Stimulated activated CD8-positive, alpha-beta memory T cell treated with anti-CD3 and anti-CD28 coated beads, Interleukin-15, amount 100 ng/mL, for 24 hours (primary cell): ENCODE results near the gene MYO10.

Experiments
- DNase-seq: peaks from one replicate; pipeline ENCODE4 v3.0.0-alpha.2; 2020; ENCODE audit warnings: low read depth

Gene MYO10

GRCh38 chr5:16943846-16944678 is 8.0 kb upstream of the MYO10 start:
- no peak for DNase-seq

DNA sequence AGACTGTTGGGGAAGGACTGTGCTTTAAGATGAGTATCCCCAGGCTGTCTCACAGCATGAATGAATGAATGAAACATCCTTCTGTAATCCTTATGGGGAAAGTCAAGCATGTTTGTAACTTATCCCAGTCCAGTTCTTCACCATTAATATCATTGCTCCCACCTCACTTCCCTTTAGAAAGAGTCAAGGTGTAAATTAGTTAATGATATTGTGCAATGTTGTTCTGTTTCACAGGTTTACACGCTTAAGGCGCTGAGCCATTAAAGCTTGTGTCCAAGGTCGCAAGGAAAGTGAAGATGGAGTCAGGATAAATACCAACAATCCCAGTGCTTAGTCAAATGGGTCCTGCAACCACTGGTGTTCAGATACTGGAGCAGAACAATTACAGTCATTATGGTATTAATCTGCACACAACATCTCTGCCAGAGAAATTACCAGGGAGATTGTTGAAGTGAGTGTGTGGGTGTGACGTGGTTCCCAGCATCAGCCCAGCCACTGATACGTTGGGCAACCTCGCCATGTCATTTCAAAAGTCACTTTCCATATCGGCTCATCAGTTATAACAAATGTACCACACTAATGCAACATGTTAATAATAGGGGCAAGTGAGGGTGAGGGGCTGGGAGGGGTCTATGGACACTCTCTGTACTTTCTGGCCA is 1.5 kb upstream of the MYO10 start:
- DNase-seq: no peak

DNA sequence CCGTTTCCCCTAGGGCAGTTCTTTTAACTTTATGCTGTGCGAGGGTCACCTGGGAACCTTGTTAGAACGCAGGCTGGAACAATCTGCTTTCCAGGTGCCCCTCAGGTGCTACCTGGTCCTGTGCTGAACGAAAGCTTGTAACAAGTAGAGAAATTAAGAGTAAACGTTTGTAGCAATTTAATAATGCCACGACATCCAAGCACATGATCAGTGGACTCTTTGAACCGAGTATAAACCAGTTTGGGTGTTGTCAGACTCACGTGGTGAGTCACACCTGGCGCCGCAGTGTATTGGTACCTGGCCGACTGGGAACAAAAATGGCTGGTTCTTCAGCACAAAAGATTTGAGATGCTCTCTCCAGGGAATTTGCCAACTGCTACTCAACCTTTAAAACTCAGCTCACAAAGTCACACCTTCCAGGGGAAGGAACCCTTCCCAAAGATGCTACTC is 926 bp upstream of the MYO10 start:
- no peak for DNase-seq

GRCh38 chr5:16935231-16936149 is 598 bp downstream of the MYO10 start:
- no peak for DNase-seq

- DNase-seq: no peak
Measured at GRCh38 chr5:16934677-16935153, 1.4 kb downstream of the MYO10 start.

- DNase-seq: no peak
Measured at GRCh38 chr5:16934123-16934522, 2.0 kb downstream of the MYO10 start.

DNA sequence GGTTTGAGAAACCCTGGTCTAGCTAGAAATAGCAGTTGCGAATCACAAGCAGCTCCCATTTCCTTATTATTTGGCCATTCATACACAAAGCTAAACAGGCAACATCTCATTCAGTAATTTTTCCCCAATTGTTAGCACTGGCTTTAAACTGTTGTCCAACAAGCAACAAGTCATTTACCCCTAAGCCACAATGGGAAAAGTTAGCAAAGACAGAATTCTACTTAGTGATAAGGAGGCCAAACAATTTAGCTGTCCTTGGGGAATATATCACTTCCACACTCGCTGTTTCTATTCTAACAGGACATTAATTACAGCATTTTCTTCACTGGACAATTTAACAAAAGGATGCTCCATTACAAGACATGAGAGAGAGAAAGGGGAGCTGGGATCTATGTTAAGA is 2.8 kb downstream of the MYO10 start:
- no peak for DNase-seq

DNA sequence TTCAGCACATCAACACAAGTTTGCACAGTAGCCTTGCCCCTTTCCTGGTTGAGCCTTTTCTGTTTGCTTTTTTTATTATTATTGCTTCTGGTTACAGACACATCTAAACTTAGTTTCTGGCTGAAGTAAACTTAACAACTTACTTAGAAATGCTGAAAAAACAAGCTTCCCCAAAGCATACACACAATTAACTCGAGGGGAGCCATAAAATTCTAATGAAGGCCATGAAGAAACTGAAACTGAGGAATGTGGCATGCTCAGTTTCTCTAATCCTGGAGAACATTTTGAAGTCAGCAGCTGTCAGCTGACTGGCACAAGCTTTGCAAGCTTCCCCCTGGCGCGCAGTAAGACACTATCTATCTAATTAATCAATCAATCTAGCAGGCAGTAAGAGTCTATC is 3.7 kb downstream of the MYO10 start:
- no peak for DNase-seq

- no peak for DNase-seq
Measured at GRCh38 chr5:16931334-16932110, 4.6 kb downstream of the MYO10 start.

DNA sequence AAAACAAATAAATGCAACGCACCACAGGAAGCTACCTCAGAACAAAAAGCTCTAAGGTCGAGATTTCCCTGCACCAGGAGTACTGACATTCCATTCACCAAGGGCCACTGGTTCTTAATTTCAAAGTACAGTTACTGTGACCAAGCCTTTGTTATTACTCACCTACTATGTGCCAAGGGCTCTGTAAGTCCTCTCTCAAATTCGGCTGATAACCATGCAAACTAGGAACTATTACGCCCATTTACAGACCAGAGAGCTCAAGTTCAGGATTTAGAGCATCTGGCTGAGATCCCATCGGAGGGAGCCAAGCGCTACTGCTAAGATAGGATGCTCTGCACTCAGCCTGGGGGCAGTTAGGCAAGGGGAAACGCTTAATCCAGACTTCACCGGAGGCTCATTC is 5.6 kb downstream of the MYO10 start:
- DNase-seq: no peak

DNA sequence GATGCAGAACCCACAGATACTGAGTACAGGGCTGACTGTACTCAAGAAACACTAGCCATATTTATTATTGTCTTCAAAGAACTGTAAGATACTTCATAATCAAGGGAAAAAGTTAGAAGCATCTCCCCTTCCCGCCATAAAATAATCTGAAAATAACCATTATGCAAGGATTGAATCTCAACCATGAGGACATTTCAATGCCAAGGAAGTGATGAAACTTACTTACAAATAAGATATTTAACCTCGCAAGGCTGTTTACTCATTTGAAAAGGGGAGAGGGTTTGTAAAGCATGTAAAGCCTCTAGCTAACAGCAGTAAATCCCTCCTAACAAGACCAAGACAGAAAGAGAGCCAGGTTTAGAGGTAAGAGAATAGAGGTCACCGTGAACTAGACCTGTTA is 6.3 kb downstream of the MYO10 start:
- DNase-seq: no peak

- no peak for DNase-seq
Measured at GRCh38 chr5:16929347-16929746, 6.7 kb downstream of the MYO10 start.

GRCh38 chr5:16927613-16928012 is 8.5 kb downstream of the MYO10 start:
- DNase-seq: no peak

- DNase-seq: no peak
Measured at GRCh38 chr5:16926417-16926816, 9.7 kb downstream of the MYO10 start.

DNA sequence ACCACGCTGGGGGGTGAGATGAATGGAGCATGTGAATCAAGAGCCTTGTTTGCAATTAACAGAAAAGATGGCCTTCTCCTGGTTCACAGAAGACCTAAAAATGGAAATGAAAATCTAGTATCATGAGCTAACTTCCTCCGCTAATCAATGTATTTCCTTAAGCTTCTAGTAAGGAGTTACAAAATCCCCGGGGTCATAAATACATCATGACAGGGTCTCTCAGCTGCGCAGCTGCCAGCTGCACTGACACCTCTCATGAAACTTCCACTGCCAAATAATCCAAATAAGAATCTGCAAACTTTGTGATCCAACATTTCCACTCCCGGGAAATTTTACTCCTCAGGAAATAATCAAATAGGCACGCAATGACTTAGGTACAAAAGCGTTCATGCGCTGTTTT is 11.9 kb downstream of the MYO10 start:
- DNase-seq: no peak

GRCh38 chr5:16922430-16922829 is 13.7 kb downstream of the MYO10 start:
- DNase-seq: no peak

GRCh38 chr5:16921211-16921610 is 14.9 kb downstream of the MYO10 start:
- no peak for DNase-seq

GRCh38 chr5:16920109-16920816 is 15.8 kb downstream of the MYO10 start:
- DNase-seq: no peak

DNA sequence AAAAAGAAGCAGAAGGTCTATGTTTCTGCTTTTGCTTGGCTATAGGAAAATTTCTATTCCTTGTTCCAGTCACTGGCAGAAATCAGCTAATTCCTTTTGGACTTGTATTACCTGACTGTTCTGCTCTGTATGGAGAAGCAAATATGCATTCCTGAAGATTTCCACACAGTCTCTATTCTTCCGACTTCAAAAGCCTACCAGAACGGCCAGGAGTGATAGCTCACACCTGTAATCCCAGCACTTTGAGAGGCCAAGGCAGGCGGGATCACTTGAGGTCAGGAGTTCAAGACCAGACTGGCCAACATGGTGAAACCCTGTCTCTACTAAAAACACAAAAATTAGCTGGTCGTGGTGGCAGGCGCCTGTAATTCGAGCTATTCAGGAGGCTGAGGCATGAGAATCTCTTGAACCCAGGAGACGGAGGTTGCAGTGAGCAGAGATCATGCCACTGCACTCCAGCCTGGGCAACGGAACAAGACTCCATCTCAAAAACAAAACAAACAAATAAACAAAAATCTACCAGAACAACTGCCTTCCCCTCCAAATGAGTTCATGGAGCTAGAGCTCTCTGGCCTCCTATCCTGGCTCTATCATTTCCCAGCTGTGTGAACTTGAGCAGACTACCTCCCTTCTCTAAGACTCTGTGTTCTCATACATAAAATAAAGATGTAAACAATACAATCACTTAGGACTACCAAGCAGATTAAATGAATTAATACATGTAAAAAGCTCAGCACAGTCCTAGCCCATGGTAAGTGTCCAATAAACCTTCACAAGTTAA is 17.0 kb downstream of the MYO10 start:
- no peak for DNase-seq

DNA sequence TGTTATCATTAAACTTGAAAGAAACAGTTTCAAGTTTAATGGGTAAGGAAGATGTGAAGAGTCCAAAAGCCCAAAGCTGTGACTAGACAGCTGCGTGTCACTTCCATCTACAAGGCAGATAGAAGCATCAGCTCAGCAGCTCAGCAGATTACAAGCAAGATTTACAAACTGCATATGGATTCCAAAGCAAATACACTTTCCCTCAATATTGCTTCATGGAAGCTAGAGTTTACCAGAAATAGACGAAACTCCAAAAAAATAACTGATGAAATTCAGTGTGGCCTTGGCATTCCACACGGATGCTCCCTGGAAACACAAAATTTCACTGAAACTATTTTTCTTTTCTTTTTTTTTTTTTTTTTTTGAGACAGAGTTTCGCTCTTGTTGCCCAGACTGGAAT is 17.9 kb downstream of the MYO10 start:
- no peak for DNase-seq
